ENCODE data around the gene CCS.
"Not testable (repeated sequence)": the region's sequence is repeated elsewhere in the genome, so short reads cannot be mapped to it uniquely, and the experiment has no call there.

CCS gene

GRCh38 chr11:66561975-66562248 is 31.1 kb upstream of the CCS start:
- no peak for DNase-seq

- no peak for DNase-seq
These were observed 30.7 kb upstream of the CCS start for GRCh38 chr11:66562275-66562674.

GRCh38 chr11:66562907-66563583 is 29.9 kb upstream of the CCS start:
- no peak for DNase-seq

GRCh38 chr11:66563832-66564231 is 29.2 kb upstream of the CCS start:
- no peak for DNase-seq

- DNase-seq, result no peak
These were observed 28.4 kb upstream of the CCS start for GRCh38 chr11:66564538-66564937.

GRCh38 chr11:66564984-66565383 is 28.0 kb upstream of the CCS start:
- no peak for DNase-seq

- no peak for DNase-seq
These were observed 26.8 kb upstream of the CCS start for GRCh38 chr11:66566221-66566620.

GRCh38 chr11:66567787-66568123 is 25.2 kb upstream of the CCS start:
- DNase-seq, result no peak

GRCh38 chr11:66568124-66568916 is 24.7 kb upstream of the CCS start, which contains the start of gene CTSF:
CTSF (minus strand) TSS chr11:66568606; CDS start chr11:66568486, 120 bp downstream.
- peak; percentile 34 for DNase-seq

GRCh38 chr11:66569076-66569475 is 23.9 kb upstream of the CCS start:
- DNase-seq, result no peak

GRCh38 chr11:66570079-66570849 is 22.7 kb upstream of the CCS start:
- DNase-seq, result no peak

- no peak for DNase-seq
These were observed 22.2 kb upstream of the CCS start for GRCh38 chr11:66570850-66571180.

- DNase-seq, result no peak
These were observed 13.9 kb upstream of the CCS start for GRCh38 chr11:66579017-66579606.

GRCh38 chr11:66580803-66581202 is 12.2 kb upstream of the CCS start:
- no peak for DNase-seq

- no peak for DNase-seq
These were observed 11.7 kb upstream of the CCS start for GRCh38 chr11:66581261-66581660.

GRCh38 chr11:66582565-66583147 is 10.3 kb upstream of the CCS start:
- DNase-seq, result not testable (repeated sequence)

GRCh38 chr11:66585447-66585846 is 7.5 kb upstream of the CCS start:
- not testable (repeated sequence) for DNase-seq

GRCh38 chr11:66586136-66586535 is 6.8 kb upstream of the CCS start:
- DNase-seq, result no peak

- DNase-seq, result not testable (repeated sequence)
These were observed 3.7 kb upstream of the CCS start for GRCh38 chr11:66589315-66589714.

- no peak for DNase-seq
These were observed 2.8 kb upstream of the CCS start for GRCh38 chr11:66589996-66590675.

- DNase-seq, result no peak
These were observed 1.8 kb upstream of the CCS start for GRCh38 chr11:66591175-66591574.

- no peak for DNase-seq
These were observed 284 bp downstream of the CCS start for GRCh38 chr11:66593303-66593635.

- no peak for DNase-seq
These were observed 665 bp downstream of the CCS start for GRCh38 chr11:66593650-66594049.

Data from NCI-H446 treated with DMSO at 0.1 percent for 48 hours (cell line).